Endothelial cell (in vitro differentiated cells): ENCODE results near the gene SLC22A23. TPM values are rescaled to one million over a fixed set of nuclear protein-coding genes. Genes with fewer than 3 reads are reported as not detected.
A peak's percentile ranks its signal among the peaks of the same experiment; 100 is the strongest.

ENCODE experiments used
- DNase-seq: peaks from one replicate; pipeline ENCODE4 v3.0.0; 2021; ENCODE audit warnings: low spot score
- H3K27ac Mint-ChIP-seq: one replicate; pipeline ENCODE4 v1.8.0; 2021; ENCODE audit warnings: mixed read lengths, inconsistent platforms; ENCODE audit not compliant: unreplicated experiment
- H3K27me3 Mint-ChIP-seq: one replicate; pipeline ENCODE4 v1.8.0; 2021; ENCODE audit warnings: mild to moderate bottlenecking, moderate library complexity, mixed read lengths, inconsistent platforms; ENCODE audit not compliant: unreplicated experiment
- H3K36me3 Mint-ChIP-seq: one replicate; pipeline ENCODE4 v1.8.0; 2021; ENCODE audit warnings: mild to moderate bottlenecking, low read depth, mixed read lengths, inconsistent platforms; ENCODE audit not compliant: unreplicated experiment
- H3K4me1 Mint-ChIP-seq: one replicate; pipeline ENCODE4 v1.8.0; 2021; ENCODE audit warnings: mild to moderate bottlenecking, mixed read lengths, inconsistent platforms; ENCODE audit not compliant: unreplicated experiment
- H3K4me3 Mint-ChIP-seq: one replicate; pipeline ENCODE4 v1.8.0; 2021; ENCODE audit warnings: mild to moderate bottlenecking, mixed read lengths, inconsistent platforms; ENCODE audit not compliant: unreplicated experiment
- H3K9me3 Mint-ChIP-seq: one replicate; pipeline ENCODE4 v1.8.0; 2021; ENCODE audit warnings: mixed read lengths, inconsistent platforms; ENCODE audit not compliant: unreplicated experiment
- total RNA-seq: library from RNA; stranded (reverse); fragmentation: NEBNext Ultra II Directional; extraction: Animal tissue kit (Norgen Biotek cat#: 25700); gene quantifications from one replicate; pipeline ENCODE4 v1.2.1, GENCODE V29; 2021; ENCODE audit not compliant: unreplicated experiment
- TF ChIP-seq, protein P1 (sequence below): fragments of 200-600 bp; sonication (generic); IDR thresholded peaks from one replicate; pipeline ENCODE4 v1.5.0; 2021; ENCODE audit warnings: antibody characterized with exemption; ENCODE audit not compliant: unreplicated experiment

SLC22A23 gene
- total RNA-seq, 1 donor from 2014 or later, result 72.7 TPM

DNA sequence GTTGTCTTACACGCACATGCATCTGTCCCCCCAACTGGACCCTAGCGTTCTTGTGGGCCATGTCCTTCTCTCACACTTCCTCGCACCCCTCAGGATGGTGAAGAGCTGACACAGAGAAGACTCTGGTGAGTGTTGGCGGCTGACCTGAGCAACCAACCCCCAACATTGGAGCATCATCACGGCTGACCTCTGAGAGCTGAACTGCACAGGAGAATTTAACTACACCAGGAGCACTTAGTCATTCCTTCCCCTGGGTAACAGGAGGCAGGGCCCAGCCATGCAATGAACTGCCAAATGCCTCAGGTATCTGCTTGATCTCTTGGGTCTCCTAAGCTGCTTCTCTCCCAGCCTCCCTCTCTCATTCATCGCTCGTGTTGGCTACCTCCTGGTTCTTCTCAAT is 109.6 kb downstream of the SLC22A23 start:
- peak overlapping the region; percentile 26 for H3K27ac Mint-ChIP-seq
- H3K9me3 Mint-ChIP-seq, result no peaks in the 10 kb centered on the region
- H3K27me3 Mint-ChIP-seq, result peaks cover 17% of the 10 kb centered on the region
- H3K4me3 Mint-ChIP-seq, result no peak overlapping the region
- peaks cover 18% of the 10 kb centered on the region for H3K36me3 Mint-ChIP-seq
- H3K4me1 Mint-ChIP-seq, result peaks cover 38% of the 10 kb centered on the region
- TF ChIP-seq, protein P1, sequence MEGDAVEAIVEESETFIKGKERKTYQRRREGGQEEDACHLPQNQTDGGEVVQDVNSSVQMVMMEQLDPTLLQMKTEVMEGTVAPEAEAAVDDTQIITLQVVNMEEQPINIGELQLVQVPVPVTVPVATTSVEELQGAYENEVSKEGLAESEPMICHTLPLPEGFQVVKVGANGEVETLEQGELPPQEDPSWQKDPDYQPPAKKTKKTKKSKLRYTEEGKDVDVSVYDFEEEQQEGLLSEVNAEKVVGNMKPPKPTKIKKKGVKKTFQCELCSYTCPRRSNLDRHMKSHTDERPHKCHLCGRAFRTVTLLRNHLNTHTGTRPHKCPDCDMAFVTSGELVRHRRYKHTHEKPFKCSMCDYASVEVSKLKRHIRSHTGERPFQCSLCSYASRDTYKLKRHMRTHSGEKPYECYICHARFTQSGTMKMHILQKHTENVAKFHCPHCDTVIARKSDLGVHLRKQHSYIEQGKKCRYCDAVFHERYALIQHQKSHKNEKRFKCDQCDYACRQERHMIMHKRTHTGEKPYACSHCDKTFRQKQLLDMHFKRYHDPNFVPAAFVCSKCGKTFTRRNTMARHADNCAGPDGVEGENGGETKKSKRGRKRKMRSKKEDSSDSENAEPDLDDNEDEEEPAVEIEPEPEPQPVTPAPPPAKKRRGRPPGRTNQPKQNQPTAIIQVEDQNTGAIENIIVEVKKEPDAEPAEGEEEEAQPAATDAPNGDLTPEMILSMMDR, result no peak
- DNase-seq, result no peak

DNA sequence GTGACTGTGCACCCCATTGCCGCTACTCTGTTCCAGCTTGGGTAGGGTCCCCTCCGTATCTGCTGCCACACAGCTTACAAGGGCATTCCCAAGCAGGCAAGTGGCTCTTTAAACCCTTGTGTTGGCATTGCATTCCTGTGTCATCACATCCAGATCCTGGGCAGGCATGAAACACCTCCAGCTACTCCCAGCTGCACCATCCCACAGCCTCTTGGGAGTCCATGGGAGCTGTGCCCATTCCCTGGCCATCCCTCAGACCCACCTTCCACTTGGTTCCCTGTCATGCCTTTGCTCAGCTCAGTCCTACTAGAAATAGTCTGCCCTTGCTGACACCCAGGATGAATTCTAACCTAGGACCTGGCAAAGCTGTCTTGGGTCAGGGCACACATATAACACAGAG is 110.4 kb downstream of the SLC22A23 start:
- no peak overlapping the region for H3K4me3 Mint-ChIP-seq
- H3K27ac Mint-ChIP-seq, result no peak overlapping the region
- no peak for DNase-seq
- peaks cover 34% of the 10 kb centered on the region for H3K4me1 Mint-ChIP-seq
- TF ChIP-seq, protein P1, result no peak
- H3K9me3 Mint-ChIP-seq, result no peaks in the 10 kb centered on the region
- H3K27me3 Mint-ChIP-seq, result peaks cover 14% of the 10 kb centered on the region
- H3K36me3 Mint-ChIP-seq, result peaks cover 18% of the 10 kb centered on the region

DNA sequence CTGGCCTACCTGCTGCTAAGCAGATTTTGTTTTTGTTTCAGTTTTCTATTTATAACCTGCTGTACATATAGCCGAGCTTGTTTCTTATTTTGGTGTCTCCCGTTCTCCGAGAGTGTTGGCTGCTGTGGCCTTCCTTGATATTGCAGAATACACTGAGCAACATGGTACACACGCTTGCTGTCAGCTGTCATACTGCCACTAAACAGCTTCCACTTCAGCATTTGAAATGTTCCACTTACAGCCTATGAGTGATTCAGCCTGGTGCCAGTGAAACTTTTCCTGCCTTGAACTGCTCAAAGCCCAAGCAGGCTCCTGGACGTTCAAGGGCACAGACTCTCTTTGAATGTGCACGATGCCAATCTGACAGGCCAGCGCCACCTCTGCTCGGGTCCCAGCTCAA is 111.0 kb downstream of the SLC22A23 start:
- H3K27ac Mint-ChIP-seq, result no peak overlapping the region

DNA sequence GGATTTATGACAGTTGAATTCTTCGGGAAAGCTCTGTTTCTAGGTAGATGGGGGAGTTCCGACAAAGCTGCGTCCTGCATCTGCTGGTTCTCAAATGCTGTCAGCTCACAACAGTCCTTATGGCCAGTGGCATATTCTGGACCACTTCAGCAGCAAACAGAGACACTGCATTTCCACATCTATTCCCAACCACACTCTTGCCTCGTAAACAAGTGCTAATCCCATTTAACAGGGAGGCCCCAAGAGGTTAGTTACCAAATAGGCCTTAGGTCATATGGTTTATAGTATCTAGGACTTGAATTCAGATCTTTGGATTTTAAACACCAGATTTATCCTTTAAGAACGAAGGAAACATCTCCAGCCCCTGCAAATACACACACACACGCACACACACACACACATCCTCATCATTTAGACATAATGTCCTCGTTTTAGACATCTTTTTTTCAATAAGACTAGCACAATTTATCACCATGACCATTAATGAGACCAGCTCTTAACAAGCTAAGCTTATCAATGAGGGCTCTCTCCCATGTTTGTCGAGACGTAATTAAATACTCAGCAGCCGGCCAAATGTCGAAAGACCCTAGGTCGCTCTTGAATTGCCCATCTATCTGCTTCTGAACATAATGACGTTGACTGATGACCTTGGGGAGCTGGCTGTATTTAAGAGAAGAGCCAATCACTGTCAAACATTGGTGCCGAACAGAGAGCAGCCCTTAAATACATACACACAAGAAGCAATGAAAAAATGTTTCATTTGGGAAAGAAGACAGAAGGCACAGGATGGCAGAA is 113.6 kb downstream of the SLC22A23 start:
- H3K4me3 Mint-ChIP-seq, result no peak overlapping the region
- DNase-seq, result no peak
- no peak overlapping the region for H3K27ac Mint-ChIP-seq
- H3K9me3 Mint-ChIP-seq, result no peaks in the 10 kb centered on the region
- peaks cover 8% of the 10 kb centered on the region for H3K36me3 Mint-ChIP-seq
- H3K27me3 Mint-ChIP-seq, result peaks cover 4% of the 10 kb centered on the region
- peaks cover 26% of the 10 kb centered on the region for H3K4me1 Mint-ChIP-seq
- TF ChIP-seq, protein P1, result no peak

More for the DNA sequence above, 111.0 kb downstream of the SLC22A23 start:
- peaks cover 33% of the 10 kb centered on the region for H3K4me1 Mint-ChIP-seq
- H3K9me3 Mint-ChIP-seq, result no peaks in the 10 kb centered on the region
- H3K36me3 Mint-ChIP-seq, result peaks cover 18% of the 10 kb centered on the region
- TF ChIP-seq, protein P1, result no peak
- H3K4me3 Mint-ChIP-seq, result no peak overlapping the region
- DNase-seq, result no peak
- peaks cover 13% of the 10 kb centered on the region for H3K27me3 Mint-ChIP-seq

DNA sequence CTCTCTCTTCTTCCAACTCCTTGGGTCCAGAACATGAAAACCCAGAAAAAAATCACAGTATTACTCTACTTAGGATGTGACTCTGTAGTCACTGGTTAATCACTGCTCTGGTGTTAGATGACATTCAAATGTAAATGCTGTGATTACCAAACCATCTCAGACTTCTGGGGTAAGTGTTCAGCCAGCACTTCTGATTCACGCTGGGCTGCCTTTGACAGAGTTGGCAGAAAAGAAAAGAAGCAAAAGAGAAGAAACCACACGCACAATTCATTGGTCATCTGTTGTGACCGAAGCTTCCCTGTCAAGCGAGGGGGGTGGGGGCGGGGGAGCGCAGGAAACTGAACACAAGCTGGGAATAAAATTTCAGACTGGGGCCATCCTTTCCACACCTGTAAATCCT is 115.4 kb downstream of the SLC22A23 start:
- no peak for DNase-seq
- Mint-ChIP-seq H3K9me3 (no peaks in the 10 kb centered on the region), H3K27ac (no peak overlapping the region), H3K4me3 (no peak overlapping the region), H3K4me1 (peaks cover 37% of the 10 kb centered on the region), H3K27me3 (peaks cover 2% of the 10 kb centered on the region), H3K36me3 (peaks cover 6% of the 10 kb centered on the region)
- TF ChIP-seq, protein P1, result no peak
